CD4-positive, alpha-beta memory T cell (primary cell): ENCODE results near the gene LMTK2. TPM values are rescaled to one million over a fixed set of nuclear protein-coding genes. Genes with fewer than 3 reads are reported as not detected.
"Not testable (repeated sequence)": the region's sequence is repeated elsewhere in the genome, so short reads cannot be mapped to it uniquely, and the experiment has no call there.

Experiments used
- CTCF ChIA-PET: fragments of 350-600 bp; sonication (Branson Sonifier 250); formaldehyde crosslinking; loops from one replicate; lab custom pipeline; 2021; ENCODE audit warnings: inconsistent platforms; ENCODE audit not compliant: partially characterized antibody; lab: Charles Lee
- POLR2A ChIA-PET: fragments of 350-600 bp; sonication (Branson Sonifier 250); formaldehyde crosslinking; loops from one replicate; lab custom pipeline; 2021; ENCODE audit not compliant: partially characterized antibody; lab: Charles Lee
- DNase-seq, 5 donors: peaks; one replicate each; pipeline versions ENCODE4 v3.0.0 to v3.0.0-alpha.2; 2020 to 2022; ENCODE audit warnings: mixed read lengths in 1 of 5
- H3K27ac ChIP-seq: one replicate; pipeline ENCODE4 v1.7.0; 2013; ENCODE audit warnings: low read depth, low read length
- H3K27me3 ChIP-seq: 2 replicates; pipeline ENCODE4 v1.7.0; 2013; ENCODE audit warnings: mild to moderate bottlenecking, low read length, moderate library complexity; ENCODE audit not compliant: insufficient read depth
- H3K36me3 ChIP-seq: 2 replicates; pipeline ENCODE4 v1.7.0; 2013; ENCODE audit warnings: mild to moderate bottlenecking, low read length, moderate library complexity; ENCODE audit not compliant: insufficient read depth
- H3K4me1 ChIP-seq: 2 replicates; pipeline ENCODE4 v1.7.0; 2013; ENCODE audit warnings: mild to moderate bottlenecking, low read length, moderate library complexity; ENCODE audit not compliant: insufficient read depth
- H3K4me3 ChIP-seq, 2 donors: one replicate each; pipeline ENCODE4 v1.7.0; 2013; ENCODE audit warnings: low read length in 2 of 2, mild to moderate bottlenecking in 1 of 2
- H3K9me3 ChIP-seq, 2 donors: one replicate each; pipeline ENCODE4 v1.7.0; 2013; ENCODE audit warnings: low read length in 2 of 2, control low read depth in 1 of 2; ENCODE audit not compliant: control insufficient read depth in 1 of 2
- H3K27ac Mint-ChIP-seq, 7 donors: one replicate each; pipeline ENCODE4 v1.8.0; 2020 to 2021; ENCODE audit warnings: mixed read lengths in 7 of 7, mild to moderate bottlenecking in 6 of 7, inconsistent platforms in 3 of 7, moderate library complexity in 3 of 7
- H3K27me3 Mint-ChIP-seq, 2 donors: one replicate each; pipeline ENCODE4 v1.8.0; 2020 to 2021; ENCODE audit warnings: mixed read lengths in 2 of 2
- H3K36me3 Mint-ChIP-seq, 2 donors: one replicate each; pipeline ENCODE4 v1.8.0; 2020 to 2021; ENCODE audit warnings: mixed read lengths in 2 of 2, inconsistent platforms in 1 of 2, mild to moderate bottlenecking in 1 of 2
- H3K4me1 Mint-ChIP-seq, 4 donors: one replicate each; pipeline ENCODE4 v1.8.0; 2020 to 2021; ENCODE audit warnings: mixed read lengths in 4 of 4, mild to moderate bottlenecking in 1 of 4
- H3K4me3 Mint-ChIP-seq, 8 donors: one replicate each; pipeline ENCODE4 v1.8.0; 2020 to 2021; ENCODE audit warnings: mixed read lengths in 8 of 8, mild to moderate bottlenecking in 7 of 8, moderate library complexity in 6 of 8, inconsistent platforms in 3 of 8
- H3K9me3 Mint-ChIP-seq, 8 donors: one replicate each; pipeline ENCODE4 v1.8.0; 2020 to 2021; ENCODE audit warnings: mixed read lengths in 8 of 8, mild to moderate bottlenecking in 5 of 8, inconsistent platforms in 3 of 8, moderate library complexity in 1 of 8
- intact Hi-C: fragments of 100-400 bp; cut with micrococcal nuclease; formaldehyde crosslinking; loops from one replicate; pipeline ENCODE4 v1.15.1; 2023
- polyA plus RNA-seq, 2 donors: library from polyadenylated mRNA; unstranded; fragments of 300-500 nt; fragmentation: Illumina TruSeq; gene quantifications; one replicate each; pipeline ENCODE4 v1.2.3, GENCODE V29; 2021
- total RNA-seq, 2 experiments: library from RNA; stranded (reverse); gene quantifications; one replicate each; pipeline ENCODE4 v1.2.3, GENCODE V29; 2021

The LMTK2 gene
- total and polyA plus RNA-seq, 4 experiments from 2014 or later = 0.76 to 26.6 (median 13.7) TPM

GRCh38 chr7:98116656-98117461, 10.2 kb downstream of the LMTK2 start:
- Histone ChIP-seq H3K4me3 (no peak overlapping the region), H3K27me3 (no peaks in the 10 kb centered on the region), H3K4me1 (peaks cover 17% of the 10 kb centered on the region), H3K9me3 (no peaks in the 10 kb centered on the region), H3K27ac (no peak overlapping the region), H3K36me3 (no peaks in the 10 kb centered on the region)
- POLR2A ChIA-PET = no interaction called here
- Mint-ChIP-seq H3K4me1 (peaks cover 28 to 50% (median 36%) of the 10 kb centered on the region in 4 donors), H3K27me3 (no peaks in the 10 kb centered on the region), H3K36me3 (peaks cover 18 to 22% of the 10 kb centered on the region in 2 donors), H3K27ac (no peak overlapping the region), H3K9me3 (no peaks in the 10 kb centered on the region), H3K4me3 (no peak overlapping the region)
- intact Hi-C loops = no loop called here
- CTCF ChIA-PET = interaction anchor here (0.7 to 4.9 kb wide), 3 partner anchors 9 to 51 kb away, joined by 3 to 21 read pairs (median 3); partner anchors contain the start of gene LMTK2
- DNase-seq = no peak

- intact Hi-C loops = no loop called here
- DNase-seq = no peak
- no peaks in the 10 kb centered on the region for H3K9me3 ChIP-seq
- no peak overlapping the region for H3K4me3 ChIP-seq
- Mint-ChIP-seq H3K4me3 (no peak overlapping the region), H3K36me3 (peaks cover 10 to 18% of the 10 kb centered on the region in 2 donors), H3K27me3 (peaks cover 0 to 1% of the 10 kb centered on the region in 2 donors), H3K9me3 (peaks cover 0 to 2% (median 0%) of the 10 kb centered on the region in 8 donors), H3K4me1 (peaks cover 23 to 43% (median 28%) of the 10 kb centered on the region in 4 donors), H3K27ac (no peak overlapping the region)
- CTCF ChIA-PET = interaction anchor here (1.4 to 4.9 kb wide), 5 partner anchors 10 to 98 kb away, joined by 3 to 21 read pairs (median 7); partner anchors contain the start of gene LMTK2
- POLR2A ChIA-PET = interaction anchor here (0.6 kb wide), 1 partner anchor 1001 kb away, joined by 3 read pairs; no protein-coding TSS in a partner anchor
- no peaks in the 10 kb centered on the region for H3K27me3 ChIP-seq
- no peak overlapping the region for H3K27ac ChIP-seq
- no peaks in the 10 kb centered on the region for H3K4me1 ChIP-seq
- no peaks in the 10 kb centered on the region for H3K36me3 ChIP-seq
These were observed 12.7 kb downstream of the LMTK2 start for GRCh38 chr7:98119256-98119918.

GRCh38 chr7:98120559-98120958, 13.9 kb downstream of the LMTK2 start:
- CTCF ChIA-PET = interaction anchor here (1.4 to 1.7 kb wide), 3 partner anchors 48 to 99 kb away, joined by 3 to 9 read pairs (median 6); no protein-coding TSS in a partner anchor
- H3K4me3 ChIP-seq = no peak overlapping the region

GRCh38 chr7:98121388-98121787, 14.7 kb downstream of the LMTK2 start:
- POLR2A ChIA-PET = not testable (repeated sequence)

More at GRCh38 chr7:98120559-98120958, 13.9 kb downstream of the LMTK2 start:
- H3K36me3 ChIP-seq = no peaks in the 10 kb centered on the region
- H3K27me3 Mint-ChIP-seq = peaks cover 0 to 1% of the 10 kb centered on the region in 2 donors
- H3K27ac ChIP-seq = no peak overlapping the region
- peaks cover 19 to 36% (median 26%) of the 10 kb centered on the region in 4 donors for H3K4me1 Mint-ChIP-seq
- H3K36me3 Mint-ChIP-seq = peaks cover 10 to 13% of the 10 kb centered on the region in 2 donors
- H3K4me3 Mint-ChIP-seq = no peak overlapping the region
- intact Hi-C loops = no loop called here
- H3K9me3 ChIP-seq = no peaks in the 10 kb centered on the region
- H3K27me3 ChIP-seq = no peaks in the 10 kb centered on the region
- no peaks in the 10 kb centered on the region for H3K4me1 ChIP-seq
- H3K9me3 Mint-ChIP-seq = peaks cover 0 to 2% (median 0%) of the 10 kb centered on the region in 8 donors
- no peak for DNase-seq
- H3K27ac Mint-ChIP-seq = no peak overlapping the region
- POLR2A ChIA-PET = no interaction called here

GRCh38 chr7:98123365-98123696, 16.7 kb downstream of the LMTK2 start:
- Mint-ChIP-seq H3K9me3 (peaks cover 0 to 2% (median 0%) of the 10 kb centered on the region in 8 donors), H3K27ac (no peak overlapping the region), H3K4me3 (no peak overlapping the region), H3K27me3 (peaks cover 0 to 1% of the 10 kb centered on the region in 2 donors), H3K36me3 (peaks cover 5 to 13% of the 10 kb centered on the region in 2 donors), H3K4me1 (peaks cover 17 to 32% (median 20%) of the 10 kb centered on the region in 4 donors)
- Histone ChIP-seq H3K4me3 (no peak overlapping the region), H3K36me3 (no peaks in the 10 kb centered on the region), H3K27ac (no peak overlapping the region), H3K9me3 (no peaks in the 10 kb centered on the region), H3K27me3 (no peaks in the 10 kb centered on the region), H3K4me1 (no peaks in the 10 kb centered on the region)
- DNase-seq = no peak
- CTCF ChIA-PET = interaction anchor here (1.3 kb wide), 1 partner anchor 45 kb away, joined by 5 read pairs; no protein-coding TSS in a partner anchor
- intact Hi-C loops = no loop called here
- POLR2A ChIA-PET = no interaction called here

More at GRCh38 chr7:98121388-98121787, 14.7 kb downstream of the LMTK2 start:
- H3K36me3 ChIP-seq, intact Hi-C loops, H3K9me3 Mint-ChIP-seq, H3K27ac Mint-ChIP-seq, H3K4me3 Mint-ChIP-seq, H3K4me1 ChIP-seq, H3K4me3 ChIP-seq, H3K27ac ChIP-seq, H3K27me3 Mint-ChIP-seq, DNase-seq, H3K9me3 ChIP-seq, H3K27me3 ChIP-seq: not testable (repeated sequence)
- H3K4me1 Mint-ChIP-seq = peaks cover 16 to 36% (median 27%) of the 10 kb centered on the region in 4 donors
- H3K36me3 Mint-ChIP-seq = peaks cover 10 to 13% of the 10 kb centered on the region in 2 donors
- CTCF ChIA-PET = interaction anchor here (1.4 kb wide), 1 partner anchor 15 kb away, joined by 3 read pairs; no protein-coding TSS in a partner anchor

GRCh38 chr7:98125759-98126158, 19.1 kb downstream of the LMTK2 start:
- CTCF ChIA-PET = interaction anchor here (0.7 kb wide), 1 partner anchor 45 kb away, joined by 3 read pairs; no protein-coding TSS in a partner anchor

More at GRCh38 chr7:98125759-98126158, 19.1 kb downstream of the LMTK2 start:
- Histone ChIP-seq H3K9me3 (no peaks in the 10 kb centered on the region), H3K36me3 (no peaks in the 10 kb centered on the region), H3K4me3 (no peak overlapping the region), H3K4me1 (peaks cover 8% of the 10 kb centered on the region), H3K27ac (no peak overlapping the region), H3K27me3 (no peaks in the 10 kb centered on the region)
- peaks cover 0 to 2% of the 10 kb centered on the region in 2 donors for H3K27me3 Mint-ChIP-seq
- POLR2A ChIA-PET = no interaction called here
- H3K36me3 Mint-ChIP-seq = peaks cover 5% of the 10 kb centered on the region in 2 donors
- no peak for DNase-seq
- H3K4me1 Mint-ChIP-seq = peaks cover 25 to 44% (median 34%) of the 10 kb centered on the region in 4 donors
- intact Hi-C loops = no loop called here
- H3K4me3 Mint-ChIP-seq = no peak overlapping the region
- H3K9me3 Mint-ChIP-seq = peaks cover 0 to 2% (median 0%) of the 10 kb centered on the region in 8 donors
- peak overlapping the region in 1 of 7 donors; percentile 28 for H3K27ac Mint-ChIP-seq
